NCI-H2107 (cell line): Measurements from ENCODE around the gene TADA1.
"Not testable (repeated sequence)": the region's sequence is repeated elsewhere in the genome, so short reads cannot be mapped to it uniquely, and the experiment has no call there.

Source experiments
- DNase-seq: peaks from one replicate; lab custom pipeline; 2025; lab: John Stamatoyannopoulos, UW

The TADA1 gene

DNA sequence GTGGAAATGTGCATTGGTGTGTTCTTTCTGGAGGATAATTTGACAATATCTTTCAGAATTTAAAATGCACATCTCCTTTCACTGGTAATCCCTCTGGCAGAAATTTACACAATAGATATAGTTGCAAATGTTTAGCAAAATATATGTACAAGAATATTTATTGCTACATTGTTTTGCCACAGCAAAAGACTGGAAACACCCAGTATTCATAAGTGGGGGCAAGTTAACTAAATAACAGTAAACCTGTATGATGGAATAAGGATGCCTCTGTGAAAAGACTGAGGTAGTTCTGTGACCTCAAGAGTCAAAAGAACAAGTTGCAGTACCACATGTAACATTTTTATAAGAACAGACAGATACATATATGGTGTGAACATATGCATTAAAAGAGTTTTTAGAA lies 13.7 kb upstream of the TADA1 start:
- no peak for DNase-seq

DNA sequence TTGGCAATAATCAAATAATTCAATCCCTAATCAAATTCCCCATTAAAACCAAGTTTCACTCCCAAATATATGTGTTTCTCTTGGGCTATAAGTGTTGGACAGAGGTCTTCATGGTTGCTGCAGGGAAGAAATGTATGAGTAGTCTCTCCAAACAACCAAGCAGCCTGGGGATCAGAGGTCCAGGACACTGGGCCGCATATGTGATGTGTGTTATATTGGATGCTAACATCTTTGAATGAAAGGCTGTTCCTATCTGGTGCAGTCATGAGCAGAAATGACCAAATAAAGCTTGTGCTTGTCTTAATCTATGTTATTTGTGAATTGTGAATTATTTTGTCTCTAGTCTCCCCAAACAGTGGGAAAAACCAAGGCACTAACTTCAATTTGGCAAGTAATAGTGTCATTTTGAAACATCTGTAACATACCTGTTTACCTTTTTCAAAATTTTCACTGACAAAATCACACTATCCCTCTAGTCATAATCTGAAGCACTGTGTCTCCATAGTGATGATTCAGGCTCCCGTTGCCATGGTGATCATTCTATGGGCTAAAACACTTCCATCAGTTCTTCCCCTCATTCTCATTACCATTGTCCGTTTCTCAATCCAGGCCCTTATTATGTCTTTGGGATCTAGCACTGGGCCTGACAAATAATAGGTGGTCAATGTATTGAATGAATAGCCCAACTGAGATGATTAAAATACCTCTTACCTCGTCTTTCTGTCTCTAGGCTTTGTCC lies 12.5 kb upstream of the TADA1 start:
- no peak for DNase-seq

DNA sequence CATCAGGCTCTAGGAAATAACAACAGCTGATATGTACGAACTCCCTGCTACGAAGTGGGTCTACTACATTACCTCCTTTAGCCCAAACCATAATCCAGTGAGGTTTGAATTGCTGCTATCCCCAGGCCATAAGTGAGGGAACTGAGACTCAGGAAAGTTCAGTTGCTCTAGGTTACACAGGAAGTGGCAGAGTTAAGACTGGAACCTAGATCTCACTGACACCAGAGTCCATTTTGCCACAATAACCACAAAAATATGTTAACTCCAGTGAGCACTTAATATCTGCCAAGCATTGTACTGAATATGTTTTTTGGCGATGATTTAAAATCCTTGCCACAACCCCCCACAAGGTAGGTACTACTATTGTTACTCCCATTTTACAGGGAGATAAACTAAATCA lies 8.9 kb upstream of the TADA1 start:
- DNase-seq = no peak

DNA sequence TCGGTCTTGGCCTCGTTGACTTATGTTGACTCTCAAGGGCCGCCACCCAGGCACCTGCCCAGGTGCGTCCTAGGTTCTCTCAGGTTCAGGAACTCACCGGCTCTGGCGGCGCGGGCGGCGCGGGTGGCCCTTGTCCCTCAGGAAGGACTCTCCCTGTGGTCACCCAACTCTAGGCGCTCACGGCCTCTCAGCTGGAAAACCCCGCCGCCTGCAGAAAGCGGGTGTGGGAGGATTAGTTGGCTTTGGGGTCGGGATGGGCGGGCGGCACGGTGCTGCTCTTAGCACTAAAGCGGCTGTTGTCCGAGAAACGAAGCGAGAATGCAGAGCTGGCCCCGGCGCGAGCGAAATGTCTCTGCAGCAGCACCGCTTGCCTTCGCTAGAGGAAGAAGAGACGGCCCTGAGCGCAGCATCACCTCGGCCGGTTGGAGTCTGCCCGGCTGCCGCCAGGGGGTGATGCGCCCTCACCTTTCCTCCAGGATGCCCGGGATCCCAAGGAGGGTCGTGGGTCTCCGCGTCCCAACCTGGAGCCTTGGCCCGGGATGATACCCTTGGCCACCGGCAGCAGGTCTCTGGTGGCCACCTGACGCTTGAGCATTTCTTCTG lies 8.1 kb upstream of the TADA1 start:
- DNase-seq = no peak

DNA sequence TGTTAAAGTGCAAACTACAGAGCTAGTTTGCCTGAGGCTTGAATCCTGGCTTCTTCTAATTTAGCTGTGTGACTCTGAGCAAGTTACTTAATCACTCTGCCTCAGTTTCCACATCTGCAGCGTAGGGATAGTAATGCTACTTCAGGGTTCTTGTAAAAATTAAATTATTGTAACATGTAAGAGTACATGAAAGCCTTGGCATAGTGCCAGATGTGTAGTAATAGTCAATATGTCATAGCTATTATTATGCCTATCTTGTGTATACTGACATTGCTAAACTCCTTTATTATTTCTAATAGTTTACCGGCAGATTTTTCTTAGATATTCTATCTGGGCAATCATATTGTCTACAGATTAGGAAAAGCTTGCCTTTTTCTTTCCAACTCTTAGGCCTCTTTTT lies 6.8 kb upstream of the TADA1 start:
- no peak for DNase-seq

DNA sequence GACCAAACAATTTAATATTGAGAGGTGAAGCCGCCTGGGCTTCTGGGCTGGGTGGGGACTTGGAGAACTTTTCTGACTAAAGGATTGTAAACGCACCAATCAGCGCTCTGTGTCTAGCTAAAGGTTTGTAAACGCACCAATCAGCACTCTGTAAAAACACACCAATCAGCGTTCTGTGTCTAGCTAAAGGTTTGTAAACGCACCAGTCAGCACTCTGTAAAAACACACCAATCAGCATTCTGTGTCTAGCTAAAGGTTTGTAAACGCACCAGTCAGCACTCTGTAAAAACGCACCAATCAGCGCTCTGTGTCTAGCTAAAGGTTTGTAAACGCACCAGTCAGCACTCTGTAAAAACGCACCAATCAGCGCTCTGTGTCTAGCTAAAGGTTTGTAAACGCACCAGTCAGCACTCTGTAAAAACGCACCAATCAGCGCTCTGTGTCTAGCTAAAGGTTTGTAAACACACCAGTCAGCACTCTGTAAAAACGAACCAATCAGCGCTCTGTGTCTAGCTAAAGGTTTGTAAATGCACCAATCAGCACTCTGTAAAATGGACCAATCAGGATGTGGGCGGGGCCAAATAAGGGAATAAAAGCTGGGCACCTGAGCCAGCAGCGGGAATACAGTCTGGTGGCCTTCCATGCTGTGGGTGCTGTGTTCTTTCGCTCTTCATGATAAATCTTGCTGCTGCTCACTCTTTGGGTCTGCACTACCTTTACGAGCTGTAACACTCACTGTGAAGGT lies 2.3 kb upstream of the TADA1 start:
- DNase-seq = not testable (repeated sequence)

DNA sequence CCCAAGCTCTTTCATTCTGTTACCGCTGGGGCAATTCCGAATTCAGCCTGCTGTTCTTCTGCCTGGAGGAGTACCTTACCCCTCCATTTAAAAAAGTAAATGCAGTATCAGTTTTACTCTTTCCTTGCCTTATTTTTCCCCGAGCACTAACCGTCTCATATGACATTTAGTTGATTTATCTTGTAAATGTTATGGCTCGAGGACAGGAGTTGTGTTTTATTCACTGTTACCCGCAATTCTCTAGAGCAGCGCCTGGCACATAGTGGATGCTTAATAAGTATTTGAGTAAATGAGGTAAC lies 425 bp upstream of the TADA1 start:
- no peak for DNase-seq

DNA sequence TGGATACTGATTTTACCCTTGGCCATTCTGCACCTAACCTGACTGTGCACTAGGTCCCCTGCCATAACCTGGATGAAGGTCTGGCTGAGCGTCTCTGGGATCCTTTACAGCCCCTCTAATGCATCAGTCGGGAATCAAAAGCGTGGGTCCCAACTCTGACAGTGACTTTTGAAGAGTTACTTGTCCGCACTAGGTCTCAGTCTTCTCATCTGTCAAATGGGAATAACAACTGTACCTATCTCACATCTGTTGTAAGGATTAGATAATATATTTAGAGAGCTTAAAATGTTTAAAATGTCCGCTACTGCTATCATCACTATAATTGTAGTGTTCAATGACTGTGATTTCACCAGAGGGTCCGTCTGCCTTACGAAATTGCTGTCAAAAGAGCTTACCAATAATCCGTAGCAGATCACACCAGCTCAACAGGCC lies 746 bp downstream of the TADA1 start:
- no peak for DNase-seq

DNA sequence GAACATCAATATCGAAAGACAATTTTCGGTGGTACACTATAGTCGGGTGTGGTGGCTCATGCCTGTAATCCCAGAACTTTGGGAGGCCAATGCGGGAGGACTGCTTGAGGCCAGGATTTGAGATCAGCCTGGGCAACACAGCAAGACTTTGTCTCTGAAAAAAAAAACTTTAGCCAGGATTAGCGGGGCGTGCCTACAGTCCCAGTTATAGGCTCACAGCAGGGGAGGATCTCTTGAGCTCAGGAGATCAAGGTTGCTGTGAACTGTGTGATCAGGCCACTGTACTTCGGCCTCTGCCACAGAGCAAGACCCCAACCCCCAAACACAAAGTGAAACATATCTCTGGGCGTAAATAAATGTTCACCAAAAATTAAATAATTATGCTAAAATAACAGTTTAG lies 1.6 kb downstream of the TADA1 start:
- no peak for DNase-seq

DNA sequence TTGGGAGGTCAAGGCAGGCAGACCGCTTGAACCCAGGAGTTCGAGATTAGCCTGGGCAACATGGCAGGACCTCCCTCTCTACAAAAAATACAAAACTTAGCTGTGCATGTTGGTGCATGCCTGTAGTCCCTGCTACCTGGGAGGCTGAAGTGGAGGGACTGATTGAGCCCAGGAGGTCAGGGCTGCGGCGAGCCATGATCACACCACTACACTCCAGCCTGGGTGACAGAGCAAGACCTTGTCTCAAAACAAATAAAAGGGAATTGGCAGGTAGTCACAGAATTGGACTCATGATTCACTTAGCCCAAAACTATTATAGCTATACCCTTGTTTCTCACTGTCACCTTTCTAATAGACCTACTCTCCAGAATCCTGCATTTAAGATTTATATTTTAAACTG lies 5.5 kb downstream of the TADA1 start:
- no peak for DNase-seq

DNA sequence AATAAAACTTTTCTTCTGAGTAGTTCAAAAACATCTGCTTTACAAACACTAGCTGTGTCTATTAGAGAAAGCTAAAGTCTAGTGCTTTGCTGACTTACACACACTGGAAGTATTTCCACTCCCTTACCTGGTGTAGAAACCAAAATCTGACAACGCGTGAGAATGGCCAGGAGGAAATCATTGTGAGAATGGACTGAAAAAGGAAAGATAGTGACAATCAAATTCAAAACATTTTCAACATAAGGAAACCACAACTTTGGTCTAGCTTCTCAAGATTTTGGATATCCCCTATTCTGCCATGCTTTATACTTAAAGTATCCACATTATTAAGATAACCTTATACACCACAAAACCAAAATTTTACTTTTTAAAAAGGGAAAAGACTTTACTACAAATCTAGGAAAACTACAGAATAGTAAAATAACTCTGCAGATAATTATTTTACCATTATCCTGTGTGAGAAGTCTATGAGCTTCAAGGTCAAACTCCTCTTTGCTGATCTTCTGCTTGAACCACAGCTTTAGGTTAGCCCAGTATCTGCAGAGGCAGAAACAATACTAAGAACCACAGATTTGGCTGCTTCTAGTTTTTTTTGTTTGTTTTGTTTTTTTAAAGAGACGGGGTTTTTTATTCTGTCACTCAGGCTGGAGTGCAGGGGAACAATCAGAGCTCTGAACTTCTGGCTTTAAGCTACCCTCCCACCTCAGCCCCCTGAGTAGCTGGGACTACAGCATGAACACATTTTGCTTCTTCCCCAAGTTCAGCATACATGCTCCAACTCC lies 6.6 kb downstream of the TADA1 start:
- DNase-seq = no peak

DNA sequence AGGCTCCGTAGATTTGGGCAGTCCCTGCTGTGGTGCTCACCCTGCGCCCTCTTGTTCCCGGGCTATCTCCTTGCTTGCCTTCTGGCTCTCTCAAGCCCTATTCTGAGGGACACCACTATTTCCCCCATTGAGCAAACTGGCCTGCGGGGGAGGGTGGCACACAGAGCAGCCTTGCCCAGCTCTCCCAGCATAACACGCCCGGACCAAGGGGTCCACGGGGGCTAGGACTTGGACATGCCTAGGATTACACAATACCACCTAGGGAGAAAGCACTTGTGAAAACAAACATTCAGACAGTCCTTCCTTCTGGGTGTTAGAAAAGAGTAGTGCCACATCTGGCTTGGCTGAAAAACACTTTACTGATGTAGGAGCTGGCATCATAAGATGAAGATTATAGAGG lies 7.4 kb downstream of the TADA1 start:
- DNase-seq = no peak

DNA sequence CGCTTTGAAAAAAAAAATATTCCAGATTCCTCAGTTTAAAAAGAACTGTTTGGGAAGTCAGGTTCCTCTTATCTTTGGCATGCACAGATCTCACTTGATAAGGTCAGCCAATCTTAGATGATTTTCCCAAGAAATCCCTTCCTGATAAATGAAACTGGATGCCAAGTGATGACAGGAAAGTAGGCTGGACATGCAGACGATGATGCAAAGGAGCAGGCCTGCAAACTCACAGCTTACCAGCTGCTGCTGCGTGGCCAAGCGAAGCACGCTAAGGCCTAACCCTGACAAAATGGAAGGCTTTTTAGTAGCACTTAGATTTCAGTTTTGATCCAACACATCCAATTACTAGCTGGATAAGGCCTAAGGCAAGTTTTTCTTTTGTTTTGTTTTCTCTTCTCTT lies 10.1 kb downstream of the TADA1 start:
- DNase-seq = no peak

DNA sequence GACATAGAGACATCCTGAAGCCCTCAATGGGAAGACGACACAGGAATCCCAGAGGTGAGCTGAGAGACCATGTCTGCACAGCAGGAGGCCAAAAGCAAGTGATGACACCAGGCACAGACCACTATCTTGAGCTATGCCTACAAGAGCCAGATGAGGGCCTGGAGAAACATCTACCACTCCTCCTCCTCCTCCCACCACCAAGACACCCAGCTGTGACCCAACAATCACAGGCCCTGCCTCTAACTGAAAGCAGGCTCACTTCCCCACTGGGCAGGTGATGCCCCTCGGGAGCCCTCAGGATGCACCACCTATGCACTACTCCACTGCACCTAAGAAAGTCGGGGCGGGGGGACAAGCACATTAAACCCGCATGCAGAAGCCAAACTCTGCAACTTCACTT lies 16.5 kb downstream of the TADA1 start:
- no peak for DNase-seq

DNA sequence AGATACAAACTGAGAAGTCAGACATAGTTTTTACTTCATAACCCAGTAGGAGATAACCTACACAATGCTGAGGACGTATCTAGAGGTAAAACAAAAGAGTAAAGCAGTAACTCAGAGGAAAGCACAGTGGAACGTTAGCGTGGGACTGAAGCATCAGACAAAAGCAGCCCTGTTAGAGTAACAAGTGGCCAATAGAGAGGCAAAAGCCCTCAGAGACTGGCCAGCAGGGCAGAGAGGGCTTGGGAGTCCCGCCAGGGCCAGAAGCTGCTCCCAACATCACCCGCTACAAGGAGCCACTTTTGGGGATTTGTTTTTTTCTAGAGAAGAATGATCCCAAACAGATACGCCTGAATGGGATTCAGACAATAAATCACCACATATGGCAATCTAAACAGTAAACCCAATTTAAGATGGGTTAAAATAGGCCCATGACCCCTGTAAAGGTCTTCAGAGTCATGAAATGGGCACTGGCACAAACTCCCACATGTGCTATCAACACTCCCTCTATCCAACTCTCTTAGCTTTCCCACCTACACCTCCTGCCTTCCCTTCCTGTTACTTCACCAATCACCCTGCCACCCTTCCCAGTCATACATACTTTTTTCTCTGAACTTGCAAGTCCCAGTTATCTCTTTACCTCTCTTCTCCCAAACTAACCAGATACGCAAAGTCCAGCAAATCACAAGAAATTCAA lies 17.2 kb downstream of the TADA1 start:
- DNase-seq = no peak

DNA sequence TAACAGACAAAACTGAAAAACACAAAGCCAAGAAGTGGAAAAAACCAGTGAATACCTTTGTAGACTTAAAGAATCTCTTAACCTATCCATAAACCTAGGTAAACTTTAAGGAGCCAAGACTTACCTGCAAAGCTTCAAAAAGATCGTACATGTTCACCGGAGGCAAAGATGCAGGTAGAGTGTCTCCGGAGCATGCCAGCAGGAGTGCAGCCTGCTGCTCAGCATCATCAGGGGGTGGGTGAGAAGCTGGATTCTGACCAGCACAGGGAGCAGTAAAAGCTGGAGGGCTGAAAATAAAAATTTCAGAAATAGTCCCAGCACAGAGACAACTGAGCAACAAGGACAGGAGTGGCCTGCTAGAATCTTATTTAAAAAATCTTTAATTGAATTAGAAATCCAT lies 18.1 kb downstream of the TADA1 start:
- no peak for DNase-seq

DNA sequence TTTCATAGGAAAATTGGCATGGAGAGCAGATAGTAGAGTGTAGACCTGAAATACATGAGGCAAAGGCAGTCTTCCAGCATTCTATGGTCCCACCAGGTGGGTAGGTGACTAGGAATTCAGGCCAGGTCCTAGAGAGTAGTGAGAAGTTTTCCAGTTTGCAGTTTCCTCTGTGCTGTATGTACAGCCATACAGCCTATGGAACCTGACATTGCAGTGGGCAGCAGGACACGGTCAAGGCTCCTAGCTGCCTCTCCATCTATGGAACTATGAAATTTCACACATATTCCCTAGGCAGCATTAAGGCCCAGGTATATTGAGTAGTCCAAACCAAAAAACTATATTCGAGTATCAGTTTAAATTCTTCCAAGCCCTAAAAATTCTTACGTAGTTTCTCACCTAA lies 20.5 kb downstream of the TADA1 start:
- DNase-seq = no peak

DNA sequence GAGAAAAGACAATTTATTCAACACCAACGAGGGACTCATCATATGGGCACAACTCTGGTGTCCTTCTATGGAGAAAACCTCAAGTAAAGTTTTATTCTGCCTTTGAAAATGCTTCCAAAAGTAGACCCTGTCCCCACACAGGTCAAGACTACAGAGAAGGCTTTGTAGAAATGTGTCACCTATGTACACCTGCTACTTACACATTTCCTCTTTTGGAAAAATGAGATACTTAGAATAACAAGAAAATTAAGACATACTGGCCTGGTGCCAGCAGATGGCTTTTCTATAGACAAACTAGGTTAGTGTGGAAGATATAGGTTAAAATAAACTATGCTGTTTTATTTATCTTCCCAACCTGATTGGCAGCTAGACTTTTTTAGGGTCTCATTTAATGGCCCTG lies 23.1 kb downstream of the TADA1 start:
- no peak for DNase-seq

DNA sequence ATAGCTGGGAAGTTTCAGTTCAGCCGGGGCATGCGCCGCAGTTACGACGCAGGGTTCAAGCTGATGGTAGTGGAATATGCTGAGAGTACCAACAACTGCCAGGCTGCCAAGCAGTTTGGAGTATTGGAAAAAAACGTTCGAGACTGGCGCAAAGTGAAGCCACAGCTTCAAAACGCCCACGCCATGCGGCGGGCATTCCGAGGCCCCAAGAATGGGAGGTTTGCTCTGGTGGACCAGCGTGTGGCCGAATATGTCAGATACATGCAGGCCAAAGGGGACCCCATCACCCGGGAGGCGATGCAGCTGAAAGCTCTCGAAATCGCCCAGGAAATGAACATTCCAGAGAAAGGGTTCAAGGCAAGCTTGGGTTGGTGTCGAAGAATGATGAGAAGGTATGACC lies 26.9 kb downstream of the TADA1 start:
- DNase-seq = no peak

DNA sequence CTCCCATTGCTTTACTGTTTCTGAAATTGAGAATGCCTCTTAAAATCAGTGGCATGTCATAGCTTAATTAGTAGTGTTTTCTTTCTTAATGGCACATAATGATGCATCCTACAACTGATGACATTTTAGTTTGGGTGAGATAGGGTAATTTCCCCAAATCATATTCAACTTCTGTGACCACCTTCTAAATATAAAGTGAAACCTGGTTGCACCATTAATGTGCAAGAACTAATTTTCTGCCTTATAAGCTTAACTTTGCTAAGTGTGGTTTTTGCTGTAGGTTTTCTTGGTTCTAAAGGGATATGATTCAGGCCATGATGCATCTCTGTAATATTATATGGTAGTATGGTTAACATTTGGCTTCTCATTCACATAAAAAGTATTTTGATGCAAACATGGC lies 27.9 kb downstream of the TADA1 start:
- DNase-seq = no peak

DNA sequence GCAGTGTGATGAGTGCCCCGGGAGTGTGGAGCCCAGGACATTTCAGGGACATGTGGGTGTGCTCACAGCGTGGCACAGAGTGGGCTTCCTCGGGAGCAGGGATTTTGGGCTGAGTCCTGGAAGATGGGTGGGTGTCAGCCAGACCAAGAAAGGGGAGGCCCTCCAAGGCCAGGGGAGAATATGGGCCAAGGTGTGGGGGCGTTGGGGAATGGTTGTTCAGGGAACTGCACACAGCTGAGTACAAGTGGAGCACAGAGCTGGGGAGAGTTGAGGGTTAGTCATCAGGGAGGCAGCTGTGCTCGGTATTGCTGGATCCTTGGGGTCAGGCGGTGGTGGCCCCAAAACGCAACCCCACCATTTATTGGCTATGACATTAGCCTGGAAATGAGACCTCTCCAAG lies 31.3 kb downstream of the TADA1 start:
- DNase-seq = no peak
